Measurements from ENCODE around the gene PRCD. TPM values are rescaled to one million over a fixed set of nuclear protein-coding genes. Genes with fewer than 3 reads are reported as not detected.

The PRCD gene
- total and polyA plus RNA-seq, 2 donors from 2014 or later = 2.2 TPM; not detected in 1

DNA sequence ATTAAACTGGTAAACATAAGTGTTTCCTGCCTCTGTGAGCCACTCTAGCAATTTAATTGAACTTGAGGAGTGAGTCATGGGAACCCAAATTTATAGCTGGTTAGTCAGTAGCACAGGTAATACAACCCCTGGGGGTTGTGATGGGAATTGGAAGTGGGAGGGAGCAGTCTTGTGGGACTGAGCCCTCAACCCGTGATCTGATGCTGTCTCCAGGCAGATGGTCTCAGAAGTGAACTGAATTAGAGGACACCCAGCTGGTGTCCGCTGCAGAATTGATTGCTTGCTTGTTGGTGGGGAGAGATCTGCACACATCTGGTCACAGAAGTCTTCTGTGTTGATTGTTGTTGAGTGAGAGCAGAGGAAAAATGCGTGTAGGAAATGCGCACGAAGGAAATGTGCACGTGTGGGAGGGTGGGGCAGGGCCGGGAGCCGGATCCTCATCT is 53.6 kb downstream of the PRCD start:
- TF ChIP-seq, protein P1, sequence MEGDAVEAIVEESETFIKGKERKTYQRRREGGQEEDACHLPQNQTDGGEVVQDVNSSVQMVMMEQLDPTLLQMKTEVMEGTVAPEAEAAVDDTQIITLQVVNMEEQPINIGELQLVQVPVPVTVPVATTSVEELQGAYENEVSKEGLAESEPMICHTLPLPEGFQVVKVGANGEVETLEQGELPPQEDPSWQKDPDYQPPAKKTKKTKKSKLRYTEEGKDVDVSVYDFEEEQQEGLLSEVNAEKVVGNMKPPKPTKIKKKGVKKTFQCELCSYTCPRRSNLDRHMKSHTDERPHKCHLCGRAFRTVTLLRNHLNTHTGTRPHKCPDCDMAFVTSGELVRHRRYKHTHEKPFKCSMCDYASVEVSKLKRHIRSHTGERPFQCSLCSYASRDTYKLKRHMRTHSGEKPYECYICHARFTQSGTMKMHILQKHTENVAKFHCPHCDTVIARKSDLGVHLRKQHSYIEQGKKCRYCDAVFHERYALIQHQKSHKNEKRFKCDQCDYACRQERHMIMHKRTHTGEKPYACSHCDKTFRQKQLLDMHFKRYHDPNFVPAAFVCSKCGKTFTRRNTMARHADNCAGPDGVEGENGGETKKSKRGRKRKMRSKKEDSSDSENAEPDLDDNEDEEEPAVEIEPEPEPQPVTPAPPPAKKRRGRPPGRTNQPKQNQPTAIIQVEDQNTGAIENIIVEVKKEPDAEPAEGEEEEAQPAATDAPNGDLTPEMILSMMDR (IDR thresholded peaks at IDR 0.05; ENCODE audit: borderline replicate concordance, extremely low read depth, insufficient read depth) = no peak
- intact Hi-C loops (cut with DNase I) = no loop called here
- Histone ChIP-seq H3K36me3 (ENCODE audit: control insufficient read depth in 2 of 3, insufficient read depth in 3 of 3, low read length in 3 of 3) (no peaks in the 10 kb centered on the region), H3K27me3 (ENCODE audit: control insufficient read depth, insufficient read depth, low read length) (peaks cover 2% of the 10 kb centered on the region), H3K27ac (ENCODE audit: low read depth in 2 of 2, low read length in 2 of 2) (no peak overlapping the region), H3K4me3 (ENCODE audit: low read length in 3 of 3) (no peak overlapping the region), H3K9ac (ENCODE audit: low read length in 3 of 3) (no peak overlapping the region), H3K9me3 (ENCODE audit: control insufficient read depth in 2 of 3, insufficient read depth in 1 of 3, low read length in 3 of 3) (no peaks in the 10 kb centered on the region), H3K4me1 (ENCODE audit: control insufficient read depth in 2 of 3, insufficient read depth in 2 of 3, low read depth in 1 of 3, low read length in 3 of 3) (no peaks in the 10 kb centered on the region)
- DNase-seq (peak in 3 of 5 donors; percentile 36 to 68 (median 52)), FAIRE-seq (no peak)

DNA sequence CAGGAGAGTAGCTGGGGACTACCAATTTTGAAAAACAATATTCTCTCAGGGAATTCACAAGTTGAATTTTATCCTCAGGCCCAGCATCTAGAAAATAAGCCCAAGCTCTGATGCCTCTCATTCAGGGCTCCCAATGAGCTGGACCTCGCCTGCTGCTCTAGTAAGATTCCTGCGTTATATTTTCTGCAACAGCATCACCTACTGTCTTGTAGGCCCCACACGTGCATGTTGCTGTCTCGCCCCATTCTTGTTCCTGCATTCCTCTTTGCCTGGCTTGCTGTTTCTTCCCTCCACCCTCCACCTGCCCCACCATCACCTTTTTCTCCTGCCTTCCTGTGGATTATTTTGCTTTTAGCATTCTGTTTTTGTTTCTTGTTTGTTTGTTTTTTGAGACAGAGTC is 54.1 kb downstream of the PRCD start:
- intact Hi-C loops (cut with DNase I) = no loop called here
- Histone ChIP-seq H3K9me3 (ENCODE audit: control insufficient read depth in 2 of 3, insufficient read depth in 1 of 3, low read length in 3 of 3) (no peaks in the 10 kb centered on the region), H3K9ac (ENCODE audit: low read length in 3 of 3) (no peak overlapping the region), H3K27me3 (ENCODE audit: control insufficient read depth, insufficient read depth, low read length) (peaks cover 2% of the 10 kb centered on the region), H3K27ac (ENCODE audit: low read depth in 2 of 2, low read length in 2 of 2) (no peak overlapping the region), H3K4me3 (ENCODE audit: low read length in 3 of 3) (no peak overlapping the region), H3K4me1 (ENCODE audit: control insufficient read depth in 2 of 3, insufficient read depth in 2 of 3, low read depth in 1 of 3, low read length in 3 of 3) (no peaks in the 10 kb centered on the region), H3K36me3 (ENCODE audit: control insufficient read depth in 2 of 3, insufficient read depth in 3 of 3, low read length in 3 of 3) (no peaks in the 10 kb centered on the region)
- TF ChIP-seq, protein P1 (IDR thresholded peaks at IDR 0.05; ENCODE audit: borderline replicate concordance, extremely low read depth, insufficient read depth) = no peak
- no peak for FAIRE-seq
- DNase-seq = no peak

DNA sequence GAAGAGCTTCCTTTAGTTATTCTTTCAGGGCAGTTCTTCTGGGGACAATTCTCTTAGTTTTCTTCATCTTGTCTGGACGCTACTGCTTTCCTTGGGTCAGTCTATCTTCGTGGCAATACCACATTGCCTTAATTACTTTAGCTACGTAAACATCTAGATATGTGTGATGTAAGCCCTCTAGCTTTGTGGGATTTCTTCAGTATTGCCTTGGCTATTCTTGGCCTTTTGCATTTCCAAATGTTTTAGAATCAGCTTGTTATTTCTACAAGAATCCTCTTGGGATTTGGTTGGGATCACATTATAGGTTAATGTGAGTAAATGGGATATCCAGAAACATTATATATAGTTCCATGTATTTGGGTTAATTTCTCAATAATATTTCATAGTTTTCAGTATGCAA is 54.8 kb downstream of the PRCD start:
- H3K27me3 ChIP-seq (ENCODE audit: control insufficient read depth, insufficient read depth, low read length) = peaks cover under 1% of the 10 kb centered on the region
- H3K9me3 ChIP-seq (ENCODE audit: control insufficient read depth in 2 of 3, insufficient read depth in 1 of 3, low read length in 3 of 3) = no peaks in the 10 kb centered on the region
- no peaks in the 10 kb centered on the region for H3K4me1 ChIP-seq (ENCODE audit: control insufficient read depth in 2 of 3, insufficient read depth in 2 of 3, low read depth in 1 of 3, low read length in 3 of 3)
- TF ChIP-seq, protein P1 (IDR thresholded peaks at IDR 0.05; ENCODE audit: borderline replicate concordance, extremely low read depth, insufficient read depth) = no peak
- no peak overlapping the region for H3K4me3 ChIP-seq (ENCODE audit: low read length in 3 of 3)
- H3K9ac ChIP-seq (ENCODE audit: low read length in 3 of 3) = no peak overlapping the region
- no peak overlapping the region for H3K27ac ChIP-seq (ENCODE audit: low read depth in 2 of 2, low read length in 2 of 2)
- FAIRE-seq = no peak
- no peak for DNase-seq
- H3K36me3 ChIP-seq (ENCODE audit: control insufficient read depth in 2 of 3, insufficient read depth in 3 of 3, low read length in 3 of 3) = no peaks in the 10 kb centered on the region
- intact Hi-C loops (cut with DNase I) = no loop called here

Other genes with a start within 250 kb of the PRCD start
- 2.0 TPM for gene QRICH2, start 231.8 kb upstream of the PRCD start, total RNA-seq
- 2.5 TPM for gene QRICH2, start 231.8 kb upstream of the PRCD start, polyA plus RNA-seq (ENCODE audit: insufficient read depth, low read depth, low replicate concordance)
- 37.6 TPM for gene PRPSAP1, start 186.1 kb upstream of the PRCD start, total RNA-seq
- 39.9 TPM for gene PRPSAP1, start 186.1 kb upstream of the PRCD start, polyA plus RNA-seq (ENCODE audit: insufficient read depth, low read depth, low replicate concordance)
- 10.4 TPM for gene SPHK1, start 155.4 kb upstream of the PRCD start, total RNA-seq
- 1.5 TPM for gene SPHK1, start 155.4 kb upstream of the PRCD start, polyA plus RNA-seq (ENCODE audit: insufficient read depth, low read depth, low replicate concordance)
- gene UBE2O, start 86.9 kb upstream of the PRCD start, total RNA-seq = 21.3 TPM
- gene UBE2O, start 86.9 kb upstream of the PRCD start, polyA plus RNA-seq (ENCODE audit: insufficient read depth, low read depth, low replicate concordance) = 5.5 TPM
- gene AANAT, start 72.4 kb upstream of the PRCD start, total RNA-seq = not detected
- gene AANAT, start 72.4 kb upstream of the PRCD start, polyA plus RNA-seq (ENCODE audit: insufficient read depth, low read depth, low replicate concordance) = not detected
- gene RHBDF2, start 38.6 kb upstream of the PRCD start, total RNA-seq = 58.6 TPM
- 6.8 TPM for gene RHBDF2, start 38.6 kb upstream of the PRCD start, polyA plus RNA-seq (ENCODE audit: insufficient read depth, low read depth, low replicate concordance)
- gene CYGB, start 2.3 kb upstream of the PRCD start, total RNA-seq = 12.6 TPM
- gene CYGB, start 2.3 kb upstream of the PRCD start, polyA plus RNA-seq (ENCODE audit: insufficient read depth, low read depth, low replicate concordance) = 6.7 TPM
- gene ST6GALNAC2, start 45.8 kb downstream of the PRCD start, total RNA-seq = 28.6 TPM
- 6.5 TPM for gene ST6GALNAC2, start 45.8 kb downstream of the PRCD start, polyA plus RNA-seq (ENCODE audit: insufficient read depth, low read depth, low replicate concordance)
- gene ST6GALNAC1, start 103.7 kb downstream of the PRCD start, total RNA-seq = 0.31 TPM
- not detected for gene ST6GALNAC1, start 103.7 kb downstream of the PRCD start, polyA plus RNA-seq (ENCODE audit: insufficient read depth, low read depth, low replicate concordance)
- gene MXRA7, start 170.9 kb downstream of the PRCD start, total RNA-seq = 130 TPM
- gene MXRA7, start 170.9 kb downstream of the PRCD start, polyA plus RNA-seq (ENCODE audit: insufficient read depth, low read depth, low replicate concordance) = 72.4 TPM
- gene JMJD6, start 186.6 kb downstream of the PRCD start, total RNA-seq = 23.6 TPM
- gene JMJD6, start 186.6 kb downstream of the PRCD start, polyA plus RNA-seq (ENCODE audit: insufficient read depth, low read depth, low replicate concordance) = 34.3 TPM
- gene METTL23, start 186.8 kb downstream of the PRCD start, total RNA-seq = 38.2 TPM
- gene METTL23, start 186.8 kb downstream of the PRCD start, polyA plus RNA-seq (ENCODE audit: insufficient read depth, low read depth, low replicate concordance) = 53.0 TPM
- 155 TPM for gene SRSF2, start 197.3 kb downstream of the PRCD start, total RNA-seq
- 129 TPM for gene SRSF2, start 197.3 kb downstream of the PRCD start, polyA plus RNA-seq (ENCODE audit: insufficient read depth, low read depth, low replicate concordance)
- 22.6 TPM for gene MFSD11, start 198.1 kb downstream of the PRCD start, total RNA-seq
- 12.5 TPM for gene MFSD11, start 198.1 kb downstream of the PRCD start, polyA plus RNA-seq (ENCODE audit: insufficient read depth, low read depth, low replicate concordance)